GM21717 (cell line): ENCODE data around the gene SRPK1.

Experiments used
- ATAC-seq: cut with Tn5 transposase; IDR thresholded peaks from one replicate; pipeline ENCODE4 v1.9.1; 2021; ENCODE audit warnings: mild to moderate bottlenecking, moderate library complexity; ENCODE audit not compliant: unreplicated experiment

Gene SRPK1

GRCh38 chr6:35829306-35829705 lies 91.6 kb downstream of the SRPK1 start:
- no peak for ATAC-seq

DNA sequence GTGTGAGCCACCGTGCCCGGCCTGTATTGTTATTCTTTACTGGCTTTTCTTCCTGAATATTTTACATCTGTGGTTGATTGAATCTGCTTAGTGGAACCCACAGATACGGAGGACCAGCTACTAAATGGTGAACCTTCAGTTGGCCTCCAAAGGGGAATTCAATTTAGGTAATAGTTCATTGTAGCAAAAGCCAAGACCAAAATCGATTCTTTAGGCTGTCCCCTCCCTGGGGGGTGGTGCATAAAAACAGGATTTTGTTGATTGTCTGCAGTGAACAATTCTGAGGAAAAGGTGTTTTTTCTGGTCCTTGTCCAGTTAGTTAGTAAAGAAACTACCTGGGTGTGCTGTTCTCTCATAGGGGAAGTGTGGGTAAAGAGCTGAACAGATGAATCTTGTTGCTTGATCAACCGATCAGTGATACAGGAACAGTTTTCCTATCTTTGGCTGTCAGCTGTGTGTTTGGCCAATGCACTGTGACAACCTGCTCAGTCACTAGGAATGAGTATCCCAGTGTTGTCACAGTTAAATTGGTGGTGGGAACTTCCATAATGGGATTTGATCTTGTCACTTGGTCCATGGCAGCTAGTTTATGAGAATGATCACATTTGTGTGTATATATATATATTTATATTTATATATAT lies 96.2 kb downstream of the SRPK1 start:
- ATAC-seq: no peak

DNA sequence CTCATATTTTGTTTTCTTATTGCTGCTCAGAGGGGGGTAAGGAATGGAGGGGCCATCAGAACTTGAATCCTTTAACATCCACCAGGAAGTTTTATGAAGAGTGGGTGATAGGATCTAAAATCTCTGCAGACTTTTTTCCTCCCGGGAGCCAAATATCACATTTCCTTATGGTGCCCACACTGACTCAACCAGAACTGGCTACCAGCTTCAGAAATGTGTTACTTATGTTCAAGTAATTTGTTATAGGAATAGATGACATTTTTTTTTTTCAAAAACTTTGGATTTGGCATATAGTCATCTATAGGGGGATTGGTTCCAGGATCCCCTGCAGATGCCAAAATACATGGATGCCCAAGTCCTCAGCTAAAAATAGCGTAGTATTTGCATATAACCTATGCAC lies 97.3 kb downstream of the SRPK1 start:
- ATAC-seq: no peak

GRCh38 chr6:35817515-35817914 lies 103.4 kb downstream of the SRPK1 start:
- no peak for ATAC-seq

- ATAC-seq: no peak
Observed at GRCh38 chr6:35811699-35811995, 109.3 kb downstream of the SRPK1 start.

DNA sequence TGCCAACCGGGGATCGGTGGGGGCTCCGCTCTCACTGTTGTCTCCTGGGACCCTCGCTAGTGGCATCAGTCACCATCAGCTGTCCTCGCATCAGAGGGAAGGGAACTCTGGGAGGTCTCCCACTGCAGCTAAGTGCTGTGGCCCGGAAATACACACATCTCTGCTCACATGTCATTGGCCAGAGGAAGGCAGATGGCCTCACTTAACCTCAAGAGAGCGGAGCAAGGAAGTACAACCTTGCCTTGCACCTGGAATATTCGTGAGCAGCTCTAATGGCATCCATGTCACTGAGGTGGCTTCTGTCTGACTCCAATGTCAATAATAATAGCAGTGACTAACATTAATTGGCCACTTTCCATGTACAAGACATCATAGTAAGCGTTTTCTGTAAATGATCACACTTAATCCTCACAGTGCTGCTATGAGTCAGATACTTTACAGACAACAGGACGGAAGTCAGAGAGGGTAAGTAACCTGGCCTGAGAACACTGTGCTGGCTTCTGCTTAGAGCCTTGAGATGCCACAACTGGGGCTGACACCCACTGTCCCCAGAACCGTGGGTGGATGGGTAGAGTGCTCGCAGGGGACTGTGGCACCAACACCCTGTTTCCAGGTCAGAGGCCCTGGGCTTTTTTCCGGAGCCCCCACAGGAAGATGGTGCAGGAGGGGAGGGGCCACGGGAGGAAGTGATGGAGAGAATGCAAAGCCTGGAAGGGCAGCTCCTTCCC lies 109.8 kb downstream of the SRPK1 start:
- no peak for ATAC-seq

DNA sequence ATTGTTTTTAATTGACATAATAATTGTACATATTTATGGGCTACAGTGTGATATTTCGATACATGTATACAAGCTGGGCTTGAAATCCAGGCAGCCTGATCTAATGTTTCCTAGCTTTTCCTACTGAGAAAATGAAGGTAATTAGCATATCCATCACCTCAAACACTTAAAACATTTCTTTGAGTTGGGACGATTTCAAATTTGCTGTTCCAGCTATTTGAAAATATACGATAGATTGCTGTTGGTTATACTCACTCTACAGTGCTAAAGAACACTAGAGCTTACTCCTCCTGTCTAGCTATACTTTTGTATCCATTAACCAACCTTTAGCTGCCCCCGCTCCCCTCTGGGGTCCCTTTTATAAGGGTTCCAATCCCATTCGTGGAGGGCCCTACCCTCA lies 111.1 kb downstream of the SRPK1 start:
- no peak for ATAC-seq

DNA sequence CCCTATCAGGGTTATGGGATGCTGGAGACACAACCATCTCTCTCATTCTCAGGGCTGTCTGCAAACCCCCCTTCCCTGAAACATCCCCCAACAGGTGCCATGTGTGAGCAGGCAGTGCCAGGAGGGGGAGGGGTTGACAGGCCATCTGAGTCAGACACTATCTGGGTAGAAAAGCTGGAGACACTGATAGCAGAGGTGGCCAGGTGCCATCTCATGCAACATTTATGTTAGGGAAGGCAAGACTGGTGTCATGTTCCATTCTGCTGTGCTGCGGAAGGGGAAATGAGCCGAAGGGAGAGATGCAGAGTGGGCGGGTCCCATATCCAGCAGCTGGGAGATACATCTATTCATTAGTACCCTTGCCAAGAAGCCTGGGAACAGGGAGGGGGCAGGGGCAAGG lies 112.2 kb downstream of the SRPK1 start:
- no peak for ATAC-seq

DNA sequence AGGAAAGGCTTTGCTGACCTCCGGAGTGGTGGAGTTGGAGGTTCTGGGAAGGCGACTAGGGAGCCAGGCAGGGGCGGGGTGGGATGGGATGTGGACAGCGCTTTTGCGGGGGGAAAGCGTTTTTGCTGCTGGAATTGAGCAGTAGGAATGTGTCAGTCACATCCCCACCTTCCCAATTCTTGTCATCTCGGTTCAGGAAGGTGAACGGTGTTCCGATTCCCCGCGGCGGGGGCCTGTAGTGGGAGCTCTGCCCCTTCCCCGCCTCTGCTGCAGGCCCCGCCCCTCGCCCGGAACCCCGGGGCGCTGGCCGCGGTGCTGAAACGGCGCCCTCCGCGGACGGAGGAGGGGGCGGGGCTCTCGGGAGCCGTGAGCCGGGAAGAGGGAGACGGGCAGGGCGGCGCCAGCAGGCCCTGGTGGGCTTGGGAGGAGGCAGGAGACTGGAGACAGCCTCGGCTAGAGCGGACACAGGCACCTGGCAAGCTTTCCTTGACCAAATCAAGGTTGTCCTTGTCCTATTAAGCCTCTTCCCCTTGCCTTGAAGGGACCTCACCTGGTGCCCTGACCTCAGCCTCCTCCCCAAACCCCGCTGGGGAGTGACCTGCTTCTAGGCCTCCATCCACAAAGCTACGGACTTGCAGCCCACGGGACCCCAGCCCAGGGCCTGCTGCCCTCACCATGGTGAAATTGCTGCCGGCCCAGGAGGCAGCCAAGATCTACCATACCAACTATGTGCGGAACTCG lies 115.7 kb downstream of the SRPK1 start, which contains the start of gene LHFPL5:
Gene LHFPL5, plus strand, starts transcription at position 357 of the 741 bp plus-strand sequence. Its CDS starts 319 bp downstream, at position 676.
- no peak for ATAC-seq

DNA sequence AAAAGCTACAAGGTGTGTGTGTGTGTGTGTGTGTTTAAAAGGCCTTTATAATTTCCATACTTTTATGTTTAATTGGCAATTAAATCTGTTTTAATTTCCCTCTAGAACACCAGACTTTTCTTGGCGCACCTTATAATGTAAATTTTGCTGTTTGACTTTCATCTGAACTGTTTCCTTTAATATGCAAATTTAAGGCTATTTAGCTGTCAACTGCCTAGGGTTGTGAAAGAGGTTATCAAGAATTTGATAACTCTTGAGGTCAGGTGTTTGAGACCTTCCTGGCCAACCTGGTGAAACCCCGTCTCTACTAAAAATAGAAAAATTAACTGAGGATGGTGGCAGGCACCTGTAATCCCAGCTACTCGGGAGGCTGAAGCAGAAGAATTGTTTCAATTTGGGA lies 119.8 kb downstream of the SRPK1 start:
- ATAC-seq: no peak

- ATAC-seq: no peak
Observed at GRCh38 chr6:35798706-35799105, 122.2 kb downstream of the SRPK1 start.

GRCh38 chr6:35797837-35798526 lies 122.9 kb downstream of the SRPK1 start:
- ATAC-seq: no peak

DNA sequence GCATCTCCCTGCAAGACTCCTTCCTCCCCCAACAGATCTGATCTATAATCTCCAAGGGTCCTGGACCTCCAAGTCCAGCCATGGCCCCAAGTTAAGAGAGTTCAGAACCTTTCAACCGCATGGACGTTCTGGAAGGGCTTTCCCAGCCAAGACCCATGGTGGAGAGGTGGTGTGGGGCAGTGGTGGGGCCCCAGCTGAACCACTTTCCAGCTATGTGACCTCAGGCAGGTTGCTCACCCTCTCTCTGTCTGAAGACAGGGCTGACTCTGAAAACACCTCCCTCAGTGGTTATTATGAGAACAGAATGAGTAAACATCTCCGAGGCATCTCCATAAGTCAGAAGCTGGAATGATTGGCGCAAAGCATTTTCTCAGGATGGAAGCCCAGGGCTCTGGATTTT lies 124.7 kb downstream of the SRPK1 start:
- ATAC-seq: no peak

DNA sequence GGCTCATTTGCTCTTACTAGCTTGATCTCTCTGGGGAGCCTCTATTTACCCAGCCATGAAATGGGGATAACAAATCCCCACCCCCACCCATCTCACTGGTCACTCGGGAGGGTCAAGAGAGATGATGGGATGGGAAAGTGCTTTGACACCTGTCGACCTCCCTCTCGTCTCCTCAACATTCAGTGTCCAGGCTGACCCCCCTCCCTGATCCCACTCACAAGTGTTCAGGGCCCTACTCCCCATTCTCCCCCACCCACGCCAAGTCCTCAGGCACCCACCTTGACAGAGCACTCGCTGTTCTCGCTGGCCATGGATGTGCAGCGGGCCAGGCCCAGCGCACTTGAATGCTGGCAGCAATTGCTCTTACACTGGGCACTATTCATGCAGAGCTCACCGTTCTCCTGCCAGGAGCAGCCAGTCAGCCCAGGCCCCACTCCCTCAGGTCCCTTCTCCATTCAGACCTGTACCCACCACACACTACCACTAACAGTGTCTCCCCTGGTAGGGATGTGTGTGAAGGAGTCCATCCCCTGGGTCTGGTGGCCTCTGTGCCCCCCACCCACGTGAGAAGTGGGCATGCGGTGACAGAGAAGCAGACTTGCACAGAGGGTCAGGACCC lies 125.3 kb downstream of the SRPK1 start:
- no peak for ATAC-seq

- ATAC-seq: no peak
Observed at GRCh38 chr6:35794536-35795452, 126.1 kb downstream of the SRPK1 start.

GRCh38 chr6:35790683-35791082 lies 130.2 kb downstream of the SRPK1 start:
- ATAC-seq: no peak

- ATAC-seq: no peak
Observed at GRCh38 chr6:35788423-35788982, 132.4 kb downstream of the SRPK1 start.

DNA sequence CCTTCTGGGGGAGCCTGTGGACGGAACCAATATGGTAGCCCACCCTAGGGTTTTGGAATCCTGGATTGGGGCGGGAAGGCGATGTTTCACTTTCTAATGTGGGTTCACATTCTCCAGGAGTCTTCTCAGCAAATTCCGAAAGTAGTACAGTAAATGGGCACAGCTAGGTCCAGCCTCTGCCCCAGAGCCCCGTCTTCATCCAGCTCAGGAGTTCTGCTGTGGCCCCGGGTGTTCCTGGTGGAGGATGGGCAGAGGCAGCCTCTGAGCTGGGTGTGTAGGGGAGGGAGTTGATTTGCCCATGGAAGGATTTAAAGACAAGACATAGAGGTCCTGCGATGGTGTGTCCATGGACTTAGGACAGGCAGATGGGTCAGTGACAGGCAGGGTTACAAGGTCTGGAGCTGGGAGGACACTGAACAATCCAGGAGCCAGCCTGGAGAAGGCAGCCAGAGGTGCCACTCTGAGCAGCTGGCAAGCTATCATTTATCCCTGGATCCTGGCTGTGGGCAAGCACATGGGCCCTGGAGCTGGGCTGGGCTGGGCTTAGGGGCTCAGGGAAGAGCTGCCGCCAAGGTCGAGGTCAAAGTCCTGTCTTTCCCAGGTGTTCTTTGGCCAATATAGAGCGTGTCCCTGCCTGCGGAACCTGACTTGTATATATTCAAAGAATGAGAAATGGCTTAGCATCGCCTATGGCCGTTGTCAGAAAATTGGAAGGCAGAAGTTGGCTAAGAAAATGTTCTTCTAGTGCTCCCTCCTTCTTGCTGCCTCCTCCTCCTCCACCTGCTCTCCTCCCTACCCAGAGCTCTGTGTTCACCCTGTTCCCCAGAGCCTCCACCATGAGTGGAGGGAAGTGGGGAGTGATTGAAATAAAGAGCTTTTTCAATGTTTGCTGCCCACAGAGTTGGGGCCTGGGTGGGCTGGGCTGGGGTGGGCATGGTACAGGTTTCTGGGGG lies 133.4 kb downstream of the SRPK1 start:
- no peak for ATAC-seq

GRCh38 chr6:35786810-35787209 lies 134.1 kb downstream of the SRPK1 start:
- no peak for ATAC-seq
